ENCODE measurements around the gene KRTAP2-2. TPM values are rescaled to one million over a fixed set of nuclear protein-coding genes. Genes with fewer than 3 reads are reported as not detected.

The KRTAP2-2 gene
- total and polyA plus RNA-seq, 10 of the 15 experiments (the other 5 are each of a cell fraction or from before 2014, with no cell fraction given): not detected

GRCh38 chr17:41063449-41063848, 8.4 kb upstream of the KRTAP2-2 start:
- ChIA-PET CTCF (no interaction called here), RAD21 (ENCODE audit: unreplicated experiment) (no interaction called here), POLR2A (no interaction called here), SMC1A (ENCODE audit: uncharacterized antibody, unreplicated experiment) (no interaction called here)
- H3K79me2 ChIP-seq (ENCODE audit: control insufficient read depth, insufficient read depth, low read length): no peaks in the 10 kb centered on the region
- H3K4me2 ChIP-seq (ENCODE audit: control insufficient read depth, insufficient read depth): no peak overlapping the region
- intact Hi-C loops (cut with micrococcal nuclease; ENCODE audit: unreplicated experiment) (no loop called here), in situ Hi-C loops (cut with MboI) (no loop called here)
- H3K36me3 ChIP-seq (ENCODE audit: control insufficient read depth in 2 of 2, insufficient read depth in 2 of 2, low read length in 1 of 2): no peaks in the 10 kb centered on the region
- no peak overlapping the region for H3K9ac ChIP-seq (ENCODE audit: control insufficient read depth, insufficient read depth, low read length)
- H3K4me3 ChIP-seq: no peak overlapping the region
- no peaks in the 10 kb centered on the region; a peak in 1 of 4 replicates for H3K27me3 ChIP-seq (replicated peaks in 1 of 2; ENCODE audit: control insufficient read depth in 2 of 2, insufficient read depth in 2 of 2, low read length in 1 of 2)
- no peaks in the 10 kb centered on the region for H3K9me3 ChIP-seq (replicated peaks; ENCODE audit: control insufficient read depth, insufficient read depth, low read length)
- H3K27ac ChIP-seq (ENCODE audit: control insufficient read depth, insufficient read depth): no peak overlapping the region
- WGBS (ENCODE audit: insufficient coverage, insufficient replicate concordance, low lambda C conversion rate, missing lambda C conversion rate): 20% methylated on average over 4 of the region's 4 CpGs
- no peak overlapping the region for H2AFZ ChIP-seq (ENCODE audit: control insufficient read depth, low read depth, low read length)
- H3K4me1 ChIP-seq (ENCODE audit: control insufficient read depth, insufficient read depth, low read length): no peaks in the 10 kb centered on the region
- no peak for DNase-seq (ENCODE audit: low read depth, low spot score)
- no peak for ATAC-seq
- no peak for FAIRE-seq
- no peaks in the 10 kb centered on the region for H4K20me1 ChIP-seq (ENCODE audit: control insufficient read depth, insufficient read depth)
- no TSS peak for BruUV-seq (replicated peaks)
- TF ChIP-seq PML (IDR thresholded peaks at IDR 0.05; ENCODE audit: low read length) (no peak), POLR2A (IDR thresholded peaks at IDR 0.05; ENCODE audit: low read depth, low read length) (no peak), ESRRA (IDR thresholded peaks at IDR 0.05; ENCODE audit: low read length) (no peak), JUND (IDR thresholded peaks at IDR 0.05; ENCODE audit: low read depth, low read length) (no peak), MAX (IDR thresholded peaks at IDR 0.05; ENCODE audit: low read depth, low read length) (no peak), CHD2 (IDR thresholded peaks at IDR 0.05; ENCODE audit: borderline replicate concordance, low read depth, low read length) (no peak), PKNOX1 (IDR thresholded peaks at IDR 0.05) (no peak), POLR2AphosphoS2 (IDR thresholded peaks at IDR 0.05; ENCODE audit: low read depth, low read length) (no peak), EGR1 (IDR thresholded peaks at IDR 0.05; ENCODE audit: borderline replicate concordance in 1 of 2, low read depth in 2 of 2, low read length in 2 of 2) (no peak), GABPA (IDR thresholded peaks at IDR 0.05; ENCODE audit: low read depth) (no peak), PAX8 (IDR thresholded peaks at IDR 0.05) (no peak), ZNF217 (IDR thresholded peaks at IDR 0.05) (no peak), HCFC1 (IDR thresholded peaks at IDR 0.05; ENCODE audit: low read length) (no peak), USF2 (IDR thresholded peaks at IDR 0.05; ENCODE audit: borderline replicate concordance, low read depth, low read length) (no peak), TAF1 (IDR thresholded peaks at IDR 0.05; ENCODE audit: borderline replicate concordance, low read depth, low read length) (no peak), POLR2AphosphoS5 (IDR thresholded peaks at IDR 0.05; ENCODE audit: low read length) (no peak), TBL1XR1 (IDR thresholded peaks at IDR 0.05; ENCODE audit: low read depth, low read length) (no peak), WRNIP1 (IDR thresholded peaks at IDR 0.05; ENCODE audit: borderline replicate concordance, low read depth, low read length) (no peak), ZNF622 (IDR thresholded peaks at IDR 0.05) (no peak), MYC (IDR thresholded peaks at IDR 0.05; ENCODE audit: insufficient read depth, insufficient read length, insufficient replicate concordance, low read length, severe bottlenecking) (no peak)

Data from GM12878 (cell line).